22Rv1 (cell line): ENCODE results near the gene CLASP2.

Experiments
- H3K27ac ChIP-seq: fragments of 450-650 bp; 2 replicates; pipeline ENCODE4 v1.5.1; 2017
- ZFX ChIP-seq: fragments of 450-650 bp; IDR thresholded peaks from 2 replicates; pipeline ENCODE4 v1.6.1; 2017; ENCODE audit warnings: antibody characterized with exemption, borderline replicate concordance
- TF ChIP-seq, protein P1 (sequence below): fragments of 450-650 bp; IDR thresholded peaks from 2 replicates; pipeline ENCODE4 v1.5.1; 2017; ENCODE audit warnings: mild to moderate bottlenecking

Gene CLASP2

DNA sequence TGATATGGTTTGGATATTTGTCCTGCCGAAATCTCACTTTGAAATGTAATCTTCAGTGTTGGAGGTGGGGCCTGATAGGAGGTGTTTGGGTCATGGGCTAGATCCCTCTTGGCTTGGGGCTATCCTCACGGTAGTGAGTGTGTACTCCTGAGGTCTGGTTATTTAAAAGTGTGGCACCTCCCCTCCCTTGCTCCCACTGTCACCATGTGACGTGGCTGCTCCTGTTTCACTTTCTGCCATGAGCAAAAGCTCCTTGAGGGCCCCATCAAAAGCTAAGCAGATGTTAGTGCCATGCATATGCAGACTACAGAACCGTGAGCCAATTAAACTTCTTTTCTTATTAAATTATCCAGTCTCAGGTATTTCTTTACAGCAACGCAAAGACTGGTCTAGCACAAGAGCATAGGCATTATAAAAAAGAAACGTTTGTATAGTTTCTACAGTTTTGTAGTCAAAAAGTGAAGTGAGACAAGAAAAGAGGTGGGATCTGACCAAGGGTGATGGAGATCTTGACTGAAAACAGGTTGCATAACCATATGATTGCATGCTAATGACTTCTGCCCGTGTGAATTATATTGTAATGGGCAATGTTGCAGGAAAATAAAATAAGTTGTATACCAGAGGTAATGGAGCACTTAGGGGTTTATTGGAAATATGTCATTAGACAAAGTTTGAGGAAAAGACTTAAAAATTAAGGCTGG is 28.5 kb upstream of the CLASP2 start:
- TF ChIP-seq, protein P1, sequence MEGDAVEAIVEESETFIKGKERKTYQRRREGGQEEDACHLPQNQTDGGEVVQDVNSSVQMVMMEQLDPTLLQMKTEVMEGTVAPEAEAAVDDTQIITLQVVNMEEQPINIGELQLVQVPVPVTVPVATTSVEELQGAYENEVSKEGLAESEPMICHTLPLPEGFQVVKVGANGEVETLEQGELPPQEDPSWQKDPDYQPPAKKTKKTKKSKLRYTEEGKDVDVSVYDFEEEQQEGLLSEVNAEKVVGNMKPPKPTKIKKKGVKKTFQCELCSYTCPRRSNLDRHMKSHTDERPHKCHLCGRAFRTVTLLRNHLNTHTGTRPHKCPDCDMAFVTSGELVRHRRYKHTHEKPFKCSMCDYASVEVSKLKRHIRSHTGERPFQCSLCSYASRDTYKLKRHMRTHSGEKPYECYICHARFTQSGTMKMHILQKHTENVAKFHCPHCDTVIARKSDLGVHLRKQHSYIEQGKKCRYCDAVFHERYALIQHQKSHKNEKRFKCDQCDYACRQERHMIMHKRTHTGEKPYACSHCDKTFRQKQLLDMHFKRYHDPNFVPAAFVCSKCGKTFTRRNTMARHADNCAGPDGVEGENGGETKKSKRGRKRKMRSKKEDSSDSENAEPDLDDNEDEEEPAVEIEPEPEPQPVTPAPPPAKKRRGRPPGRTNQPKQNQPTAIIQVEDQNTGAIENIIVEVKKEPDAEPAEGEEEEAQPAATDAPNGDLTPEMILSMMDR: no peak
- no peak for TF ChIP-seq ZFX

DNA sequence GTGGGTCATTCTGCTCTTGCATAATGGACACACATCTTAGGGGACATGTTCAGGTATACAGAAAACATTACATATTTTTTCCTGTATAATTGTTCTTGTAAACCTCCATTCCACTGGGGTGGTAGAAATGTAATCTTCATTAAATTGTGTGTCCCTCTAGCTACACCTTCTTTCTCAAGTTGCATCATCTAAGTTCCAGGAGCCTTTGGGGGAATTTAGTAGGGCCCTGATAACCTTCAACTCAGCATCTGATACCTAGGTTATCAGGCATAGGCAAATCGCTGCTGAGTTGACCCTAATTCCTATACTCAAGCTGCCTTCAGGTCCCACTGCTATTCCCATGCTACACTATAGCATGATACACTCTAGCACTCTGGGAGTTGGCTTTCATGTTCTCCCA is 19.1 kb upstream of the CLASP2 start:
- H3K27ac ChIP-seq: no peak overlapping the region
- no peak for TF ChIP-seq ZFX
- TF ChIP-seq, protein P1: no peak

More for the DNA sequence above, 28.5 kb upstream of the CLASP2 start:
- no peak overlapping the region for H3K27ac ChIP-seq

DNA sequence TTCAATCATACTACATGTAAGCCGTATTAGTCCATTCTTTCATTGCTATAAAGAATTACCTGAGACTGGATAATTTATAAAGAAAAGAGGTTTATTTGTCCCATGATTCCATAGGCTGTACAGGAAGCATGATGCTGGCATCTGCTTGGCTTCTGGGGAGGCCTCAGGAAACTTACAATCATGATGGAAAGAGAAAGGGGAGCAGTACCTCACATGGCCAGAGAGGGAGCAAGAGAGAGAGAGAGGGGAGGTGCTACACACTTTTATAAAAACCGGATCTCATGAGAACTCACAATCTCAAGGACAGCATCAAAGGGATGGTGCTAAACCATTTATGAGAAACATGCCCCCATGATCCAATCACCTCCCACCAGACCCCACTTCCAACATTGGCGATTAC is 14.3 kb upstream of the CLASP2 start:
- H3K27ac ChIP-seq: no peak overlapping the region
- TF ChIP-seq, protein P1: peak; percentile 59
- TF ChIP-seq ZFX: no peak

DNA sequence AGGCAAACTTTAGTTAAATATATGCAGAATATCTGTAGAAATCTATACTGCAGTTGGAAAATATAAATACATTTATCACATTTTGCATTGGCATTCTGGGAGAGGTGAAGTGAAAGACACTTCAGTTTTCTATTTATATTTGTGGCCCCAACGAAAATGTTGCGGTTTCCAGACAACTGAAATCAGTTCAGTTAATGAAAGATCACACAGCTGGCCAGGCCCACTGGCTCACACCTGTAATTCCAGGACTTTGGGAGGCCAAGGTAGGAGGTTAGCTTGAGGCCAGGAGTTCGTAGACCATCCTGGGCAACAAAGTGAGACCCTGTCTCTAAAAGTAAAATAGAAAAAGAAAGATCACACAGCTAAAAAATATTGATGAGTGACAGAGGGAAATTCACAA is 11.9 kb upstream of the CLASP2 start:
- TF ChIP-seq, protein P1: no peak
- TF ChIP-seq ZFX: no peak
- H3K27ac ChIP-seq: peak overlapping the region; percentile 14; the same call in 1 of the 2 replicates

DNA sequence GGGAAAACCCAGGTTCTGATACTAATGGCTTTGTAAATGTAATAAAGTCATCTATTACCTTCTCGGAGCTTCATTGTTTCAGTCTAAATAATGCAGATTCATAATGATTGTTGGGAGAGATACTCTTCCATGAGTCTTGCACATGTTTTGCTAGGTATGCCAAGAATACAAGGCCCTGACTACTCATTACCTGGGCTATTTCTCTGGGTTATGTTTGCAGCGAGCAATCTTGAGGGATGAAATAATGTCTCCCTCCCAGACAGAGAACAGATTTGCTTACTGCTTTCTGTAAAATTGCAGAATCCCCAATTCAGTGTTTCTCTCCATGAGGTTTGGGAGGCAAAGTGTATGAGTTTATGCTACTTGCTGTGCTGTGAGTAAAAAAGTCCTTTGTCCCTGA is 6.2 kb upstream of the CLASP2 start:
- H3K27ac ChIP-seq: no peak overlapping the region
- TF ChIP-seq ZFX: no peak
- TF ChIP-seq, protein P1: no peak

DNA sequence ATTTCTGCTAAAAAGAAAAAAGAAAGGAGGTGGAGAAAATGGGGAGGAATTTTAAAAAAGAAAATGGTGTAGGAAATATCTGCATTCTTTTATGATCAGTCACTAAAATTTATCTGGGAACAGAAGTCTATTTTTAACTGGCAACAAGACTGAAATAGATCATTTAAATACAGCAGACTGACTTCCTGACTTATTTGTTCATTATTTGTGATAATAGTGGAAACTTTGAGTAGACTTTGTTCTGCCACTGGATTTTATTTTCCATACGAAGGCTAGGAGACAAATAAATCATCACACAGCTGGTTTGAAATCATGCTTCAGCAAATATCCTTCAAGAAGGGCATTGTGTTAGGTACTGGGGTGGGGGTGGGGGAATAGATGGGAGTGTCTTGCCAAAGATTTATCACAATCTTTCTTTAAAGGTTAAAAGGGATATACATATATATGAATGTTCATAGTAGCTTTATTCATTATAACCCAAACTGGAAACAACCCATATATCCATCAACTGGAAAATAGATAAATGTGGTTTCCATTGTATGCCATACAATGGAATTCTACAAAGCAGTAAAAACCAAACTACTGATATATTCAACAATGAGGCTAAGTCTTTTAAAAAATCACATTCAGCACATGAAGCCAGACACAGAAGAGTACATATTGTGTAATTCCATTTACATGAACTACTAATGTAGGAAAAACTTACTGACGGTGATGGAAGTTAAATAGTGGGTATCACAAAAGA is 4.7 kb upstream of the CLASP2 start:
- no peak overlapping the region for H3K27ac ChIP-seq
- no peak for TF ChIP-seq ZFX
- TF ChIP-seq, protein P1: no peak

DNA sequence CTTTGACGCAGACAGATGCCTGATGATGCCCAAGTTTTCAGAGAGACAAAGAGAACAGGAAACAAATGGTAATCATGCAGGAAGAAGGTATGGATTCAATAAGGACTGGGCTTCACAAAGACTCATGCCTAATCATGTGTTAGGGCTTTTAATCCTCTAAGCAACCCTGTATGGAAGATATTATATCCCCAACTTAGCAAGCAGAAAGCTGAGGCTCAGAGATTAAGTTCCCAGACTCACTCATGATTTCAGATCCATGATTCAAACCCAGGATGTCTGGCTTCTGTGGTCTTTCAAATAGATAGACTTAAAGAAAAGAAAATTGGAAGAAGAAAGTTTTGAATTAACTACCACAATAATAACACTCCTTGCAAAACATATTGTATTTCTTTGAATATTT is 4.1 kb upstream of the CLASP2 start:
- H3K27ac ChIP-seq: no peak overlapping the region
- no peak for TF ChIP-seq ZFX
- TF ChIP-seq, protein P1: no peak
